Epithelial cell of esophagus (primary cell): Measurements from ENCODE around the gene FOSL1.

Experiments
- DNase-seq: peaks from one replicate; pipeline ENCODE4 v3.0.0; 2010; ENCODE audit warnings: low read depth
- H3K4me3 ChIP-seq: 2 replicates; pipeline ENCODE4 v1.5.1; 2011; ENCODE audit warnings: mild to moderate bottlenecking, low read length, control low read depth
- CTCF ChIP-seq: IDR thresholded peaks from 2 replicates; pipeline ENCODE4 v1.5.1; 2011; ENCODE audit warnings: low read depth, mild to moderate bottlenecking, low read length, control low read depth, inconsistent platforms; ENCODE audit not compliant: insufficient read depth; ENCODE audit errors: missing control alignments

FOSL1 gene

GRCh38 chr11:65921033-65921555, 20.9 kb upstream of the FOSL1 start:
- no peak for TF ChIP-seq CTCF
- peak overlapping the region; percentile 62 for H3K4me3 ChIP-seq
- no peak for DNase-seq

- no peak for DNase-seq
- H3K4me3 ChIP-seq: peak overlapping the region; percentile 62
These were observed 20.2 kb upstream of the FOSL1 start for GRCh38 chr11:65920372-65920802.

GRCh38 chr11:65919573-65920371, 19.6 kb upstream of the FOSL1 start:
- TF ChIP-seq CTCF: no peak
- no peak for DNase-seq
- peak overlapping the region; percentile 62 for H3K4me3 ChIP-seq

More at GRCh38 chr11:65920372-65920802, 20.2 kb upstream of the FOSL1 start:
- no peak for TF ChIP-seq CTCF

GRCh38 chr11:65919141-65919572, 19.0 kb upstream of the FOSL1 start, which contains the start of gene DRAP1:
Gene DRAP1 (plus strand): TSS chr11:65919426. CDS start chr11:65919502, 76 bp downstream.
- no peak for TF ChIP-seq CTCF
- peak within 1 kb of the TSS; percentile 85 for H3K4me3 ChIP-seq
- DNase-seq: peak; percentile 99

GRCh38 chr11:65918211-65919140, 18.3 kb upstream of the FOSL1 start, which contains the start of gene C11orf68:
Gene C11orf68 (minus strand): TSS chr11:65919062. CDS start chr11:65919031, 31 bp downstream.
- TF ChIP-seq CTCF: no peak
- peak within 1 kb of the TSS; percentile 85 for H3K4me3 ChIP-seq
- DNase-seq: peak; percentile 60

GRCh38 chr11:65917434-65918210, 17.4 kb upstream of the FOSL1 start:
- no peak for TF ChIP-seq CTCF
- DNase-seq: no peak
- peak overlapping the region; percentile 85 for H3K4me3 ChIP-seq
